RCC 7860 (cell line): Measurements from ENCODE around the gene ACR.
"Not testable (repeated sequence)": the region's sequence is repeated elsewhere in the genome, so short reads cannot be mapped to it uniquely, and the experiment has no call there.

Source experiments
- DNase-seq: peaks from one replicate; pipeline ENCODE4 v3.0.0-alpha.2; 2015; ENCODE audit warnings: low spot score
- FAIRE-seq: peaks from 2 replicates; lab custom pipeline; 2012; peaks lifted over from hg19 to GRCh38; lab: Jason Lieb, UNC

Gene ACR

DNA sequence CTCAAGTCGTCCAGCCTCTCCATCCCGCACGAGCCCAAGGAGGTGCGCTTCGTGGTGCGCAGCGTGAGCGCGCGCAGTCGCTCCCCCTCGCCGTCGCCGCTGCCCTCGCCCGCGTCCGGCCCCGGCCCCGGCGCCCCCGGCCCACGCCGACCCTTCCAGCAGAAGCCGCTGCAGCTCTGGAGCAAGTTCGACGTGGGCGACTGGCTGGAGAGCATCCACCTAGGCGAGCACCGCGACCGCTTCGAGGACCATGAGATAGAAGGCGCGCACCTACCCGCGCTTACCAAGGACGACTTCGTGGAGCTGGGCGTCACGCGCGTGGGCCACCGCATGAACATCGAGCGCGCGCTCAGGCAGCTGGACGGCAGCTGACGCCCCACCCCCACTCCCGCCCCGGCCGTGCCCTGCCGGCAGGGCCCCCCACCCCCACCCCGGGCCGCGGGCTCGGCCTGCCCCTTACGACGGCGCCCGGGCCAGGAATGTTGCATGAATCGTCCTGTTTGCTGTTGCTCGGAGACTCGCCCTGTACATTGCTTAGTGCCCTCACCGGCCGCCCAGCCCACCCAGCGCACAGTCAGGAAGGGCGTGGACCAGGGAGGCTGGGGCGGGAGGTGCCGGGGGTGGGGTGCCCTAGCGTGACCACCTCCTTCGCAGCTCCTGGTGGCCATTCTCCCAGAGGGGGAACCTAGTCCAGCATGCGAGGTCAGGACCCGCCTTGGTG is 6.9 kb upstream of the ACR start:
- no peak for DNase-seq
- no peak for FAIRE-seq

DNA sequence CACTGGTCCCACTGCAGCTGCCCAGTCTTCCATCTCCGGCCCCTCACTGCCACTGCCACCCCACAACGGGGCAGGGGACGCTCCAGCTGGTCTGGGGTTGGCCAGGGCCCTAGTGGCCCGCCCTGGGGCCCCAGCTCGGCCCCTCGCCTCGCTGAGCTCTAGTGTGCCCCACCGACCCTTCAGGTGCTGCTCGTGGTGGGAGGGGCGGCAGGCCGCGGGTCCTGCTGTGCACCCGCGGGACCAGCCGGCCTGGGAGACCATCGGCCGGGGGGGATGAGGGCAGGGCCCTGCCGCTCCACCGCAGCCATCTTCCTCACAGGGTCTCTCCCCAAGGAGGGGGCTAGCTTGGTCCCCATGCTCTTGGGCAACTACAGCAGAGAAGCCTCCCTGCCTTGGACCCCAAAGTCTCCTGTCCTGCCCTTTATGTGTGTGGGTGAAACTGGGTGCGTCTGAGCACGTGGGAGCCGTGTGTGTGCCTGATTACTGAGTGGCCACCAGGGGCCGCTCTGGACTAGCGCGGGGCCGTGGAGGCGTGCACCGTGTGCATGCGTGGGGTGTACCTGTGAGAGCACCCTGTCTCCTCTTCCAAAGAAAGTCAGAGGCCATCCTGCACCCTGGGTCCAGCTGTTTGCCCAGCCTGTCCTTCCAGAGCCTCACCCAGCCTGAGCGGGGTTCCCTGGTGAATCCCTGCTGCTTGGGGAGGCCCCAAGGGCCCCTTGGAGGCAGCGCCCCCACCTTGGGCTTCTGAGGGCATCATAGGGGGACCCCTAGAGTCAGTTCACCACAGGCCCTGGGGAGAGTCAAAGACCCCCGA is 6.0 kb upstream of the ACR start:
- FAIRE-seq (no peak), DNase-seq (no peak)

DNA sequence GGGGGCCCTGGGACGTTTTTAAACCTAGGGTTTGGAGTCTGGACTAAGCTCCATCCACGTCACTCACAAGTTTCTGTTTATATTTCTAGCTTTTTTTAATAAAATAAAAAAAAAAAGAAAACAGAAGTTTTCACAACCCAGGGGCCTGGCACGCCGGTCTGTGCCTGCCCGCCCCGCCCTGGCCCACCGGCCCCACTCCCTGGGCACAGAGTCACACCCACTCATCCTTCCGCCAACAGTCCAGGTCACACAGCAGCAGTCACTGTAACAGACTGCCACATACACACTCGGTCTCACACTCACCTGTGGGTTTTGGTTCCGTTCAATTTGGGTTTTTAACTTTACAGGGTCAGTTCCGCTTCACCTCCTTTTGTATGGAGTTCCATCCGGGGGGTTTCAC is 5.3 kb upstream of the ACR start:
- FAIRE-seq (no peak), DNase-seq (no peak)

DNA sequence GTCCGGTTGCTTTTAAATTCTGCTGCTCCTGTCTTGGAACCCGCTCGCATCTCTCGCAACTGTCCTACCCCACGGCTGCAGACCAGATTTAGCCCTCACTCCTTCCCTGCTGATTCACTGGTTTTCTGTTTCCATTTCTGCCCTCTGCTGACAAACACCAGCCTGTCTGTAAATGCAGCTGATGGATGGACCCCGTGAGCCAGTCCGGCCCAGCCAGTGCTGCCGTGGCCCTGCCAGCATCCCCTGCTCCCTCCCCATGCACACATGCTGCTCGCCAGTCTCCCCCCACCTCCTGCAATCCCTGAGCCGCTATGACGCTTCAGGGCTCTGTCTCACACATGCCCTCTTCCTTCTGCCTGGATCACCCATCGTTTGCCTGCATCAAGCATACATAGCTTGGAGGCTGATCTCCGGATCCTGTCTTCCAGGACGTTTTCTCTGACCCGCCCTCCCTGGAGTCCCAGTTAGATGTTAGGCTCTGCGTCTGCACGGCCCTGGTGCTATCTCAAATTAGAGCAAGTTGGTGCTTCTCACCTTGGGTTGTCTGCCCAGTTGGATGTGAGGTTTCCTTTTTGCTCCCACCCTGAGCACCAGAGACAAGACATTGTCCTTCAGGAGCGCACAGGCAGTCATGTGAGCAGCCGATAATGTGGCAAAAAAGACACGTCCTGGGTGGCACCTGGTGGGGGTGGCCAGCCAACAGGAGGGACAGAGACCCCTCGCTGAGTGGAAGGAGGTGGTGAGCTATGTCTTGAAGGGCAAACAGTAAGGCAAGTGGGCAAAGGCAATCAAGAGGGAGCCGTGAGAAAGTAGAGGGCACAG is 4.3 kb upstream of the ACR start:
- FAIRE-seq = no peak
- no peak for DNase-seq

DNA sequence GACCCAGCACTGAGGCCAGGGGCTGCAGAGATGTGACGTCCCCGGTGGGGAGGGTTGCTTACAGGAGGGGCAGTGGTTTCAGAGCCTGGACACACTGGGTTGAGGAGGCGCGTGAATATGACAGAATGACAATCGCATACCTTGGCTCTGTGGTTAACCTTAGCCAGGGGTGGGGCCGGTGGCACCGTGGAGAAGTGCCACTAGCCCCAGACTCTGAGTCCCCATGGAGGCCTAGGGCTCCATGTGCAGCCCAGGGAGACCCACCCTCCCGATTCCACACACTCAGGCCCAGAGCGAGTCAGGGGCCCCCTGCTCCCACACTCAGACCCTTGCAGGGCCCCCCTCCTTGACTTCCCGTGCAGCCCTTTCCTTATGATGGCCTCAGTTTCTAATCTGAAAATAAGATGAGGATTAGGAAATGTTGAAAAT is 3.6 kb upstream of the ACR start:
- DNase-seq (no peak), FAIRE-seq (no peak)

DNA sequence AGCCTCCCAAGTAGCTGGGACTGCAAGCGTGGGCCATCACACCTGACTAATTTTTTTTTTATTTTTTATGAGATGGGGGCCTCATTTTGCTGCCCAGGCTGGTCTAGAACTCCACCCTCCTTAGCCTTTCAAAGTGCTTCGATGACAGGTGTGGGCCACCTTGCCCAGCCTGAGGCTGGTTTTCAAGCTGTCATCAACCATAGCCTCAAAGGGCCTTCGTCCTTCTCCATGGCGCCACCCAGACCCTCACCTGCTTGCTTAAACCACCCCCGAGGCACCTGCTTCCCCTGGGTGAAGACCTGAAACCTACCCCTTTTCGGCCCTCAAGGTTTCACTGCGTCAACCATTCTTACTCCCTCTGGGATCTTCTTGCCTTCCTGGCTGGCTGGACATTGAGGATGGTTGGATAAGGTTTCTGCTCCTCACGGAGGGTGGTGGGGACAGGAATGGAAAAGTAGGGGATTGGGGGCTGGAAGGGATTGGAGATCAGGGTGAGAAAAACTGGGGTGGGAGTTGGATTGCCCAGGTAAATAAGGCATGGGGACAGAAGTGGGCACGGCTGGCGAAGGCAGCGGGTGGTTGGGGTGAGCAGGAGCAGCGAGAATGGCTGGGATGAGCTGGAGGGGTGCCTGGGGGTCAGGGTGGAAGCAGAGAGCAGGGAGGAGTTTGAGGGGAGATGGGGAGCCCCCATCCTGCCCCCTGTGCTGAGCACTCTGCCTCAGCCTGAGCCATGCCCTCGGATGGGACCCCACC is 2.8 kb upstream of the ACR start:
- no peak for FAIRE-seq

DNA sequence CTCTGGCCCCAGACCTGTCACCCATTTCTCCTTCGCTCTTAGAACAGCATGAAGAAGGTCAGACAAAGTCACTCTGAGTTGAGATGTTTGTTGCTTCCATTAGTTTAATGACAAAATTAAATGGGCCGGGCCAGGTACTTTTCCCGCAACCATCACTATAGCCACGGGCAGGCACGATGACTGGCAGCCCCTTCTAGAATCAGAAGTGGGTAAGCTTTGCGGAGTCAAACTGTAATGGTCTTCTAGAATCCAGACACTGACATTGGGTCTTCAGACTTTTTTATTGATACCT is 2.3 kb upstream of the ACR start:
- DNase-seq (no peak), FAIRE-seq (no peak)

More for the DNA sequence above, 2.8 kb upstream of the ACR start:
- no peak for DNase-seq

DNA sequence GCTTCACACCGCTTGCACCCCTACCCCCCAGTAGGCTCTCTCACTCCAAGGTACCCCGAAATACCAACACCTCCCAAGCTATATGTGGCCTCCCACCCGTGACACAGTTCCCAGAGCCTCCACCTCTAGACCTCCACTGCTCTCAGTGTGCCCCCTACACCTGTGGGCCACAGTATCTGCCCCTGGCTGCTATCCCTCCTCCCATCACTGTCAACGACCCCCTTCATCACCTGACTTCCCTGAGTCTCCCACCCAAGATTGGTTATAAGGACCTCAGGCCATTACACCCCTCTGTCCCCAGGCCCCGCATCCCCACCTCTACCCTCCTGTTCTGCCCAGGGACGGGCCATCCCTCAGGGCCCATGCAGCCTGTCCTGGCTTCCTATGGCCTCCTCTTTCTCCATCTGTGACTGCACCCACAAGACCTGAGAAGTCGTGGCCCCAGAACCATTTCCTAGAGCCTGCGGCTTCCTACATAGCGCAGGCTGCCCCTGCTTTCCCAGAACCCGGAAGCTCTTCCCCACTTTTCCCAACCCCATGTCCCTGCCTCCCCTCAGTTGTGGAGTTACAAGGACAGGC is 734 bp downstream of the ACR start:
- FAIRE-seq = no peak
- DNase-seq = no peak

DNA sequence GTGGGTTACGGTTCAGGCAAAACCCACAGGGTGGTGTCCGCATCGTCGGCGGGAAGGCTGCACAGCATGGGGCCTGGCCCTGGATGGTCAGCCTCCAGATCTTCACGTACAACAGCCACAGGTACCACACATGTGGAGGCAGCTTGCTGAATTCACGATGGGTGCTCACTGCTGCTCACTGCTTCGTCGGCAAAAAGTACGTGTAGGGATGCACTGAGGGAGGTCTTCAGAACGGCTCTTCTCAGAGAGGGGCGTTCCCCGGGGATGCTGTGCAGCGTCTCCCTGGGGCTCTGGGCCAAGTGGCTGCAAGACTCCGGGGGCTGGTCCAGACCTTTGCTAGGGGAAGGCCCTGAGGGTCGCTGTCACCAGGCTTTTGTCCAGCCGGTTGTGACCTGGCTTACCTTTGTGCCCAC is 1.3 kb downstream of the ACR start:
- no peak for DNase-seq
- FAIRE-seq = no peak

DNA sequence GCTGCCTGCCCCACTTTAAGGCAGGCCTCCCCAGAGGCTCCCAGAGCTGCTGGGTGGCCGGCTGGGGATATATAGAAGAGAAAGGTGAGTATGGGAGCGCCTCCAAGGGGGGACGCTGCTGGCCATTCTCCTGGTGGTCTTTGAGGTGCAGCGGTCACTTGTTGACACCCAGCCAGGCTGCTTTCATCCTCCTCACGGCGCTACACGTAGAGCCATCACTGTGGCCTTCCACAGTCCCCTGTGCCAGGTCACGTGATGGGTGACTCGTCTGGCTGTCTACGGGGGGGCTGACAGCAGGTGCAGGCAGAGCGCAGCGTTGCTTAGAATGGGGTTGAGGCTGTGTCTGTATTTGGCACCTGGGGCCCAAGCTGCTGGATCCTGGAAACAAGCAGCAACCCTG is 1.9 kb downstream of the ACR start:
- no peak for FAIRE-seq
- no peak for DNase-seq

DNA sequence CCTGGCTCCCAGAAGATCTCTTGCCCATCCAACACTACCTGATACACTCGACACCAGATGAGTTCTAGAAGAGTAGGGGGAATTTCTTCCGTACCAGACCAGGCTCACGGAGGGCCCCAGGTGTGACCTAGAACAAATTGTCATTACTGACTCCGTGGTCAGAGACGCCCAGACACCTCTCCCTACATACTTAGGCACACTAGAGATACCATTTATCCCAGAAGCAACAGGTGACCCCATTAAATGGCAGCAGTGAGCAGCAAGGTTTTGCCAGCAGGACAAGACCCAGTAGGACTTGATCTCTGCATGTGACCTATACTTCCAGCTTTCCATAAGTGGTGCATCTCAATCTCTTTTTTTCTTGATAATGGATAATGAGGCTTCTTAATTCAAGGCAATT is 2.7 kb downstream of the ACR start:
- FAIRE-seq = not testable (repeated sequence)

DNA sequence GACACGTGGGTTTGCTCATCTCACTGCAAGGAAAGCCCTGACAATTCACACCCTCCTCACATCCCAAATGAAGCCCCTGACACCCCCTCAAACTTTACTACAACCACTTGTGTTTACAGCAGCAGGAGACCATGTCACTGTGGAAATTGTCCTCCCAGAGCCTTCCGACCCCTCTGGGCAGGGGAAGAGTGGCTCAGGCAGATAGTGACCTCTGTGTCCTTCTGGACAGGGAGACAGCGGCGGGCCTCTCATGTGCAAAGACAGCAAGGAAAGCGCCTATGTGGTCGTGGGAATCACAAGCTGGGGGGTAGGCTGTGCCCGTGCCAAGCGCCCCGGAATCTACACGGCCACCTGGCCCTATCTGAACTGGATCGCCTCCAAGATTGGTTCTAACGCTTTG is 6.4 kb downstream of the ACR start:
- not testable (repeated sequence) for DNase-seq, FAIRE-seq

More for the DNA sequence above, 2.7 kb downstream of the ACR start:
- not testable (repeated sequence) for DNase-seq

DNA sequence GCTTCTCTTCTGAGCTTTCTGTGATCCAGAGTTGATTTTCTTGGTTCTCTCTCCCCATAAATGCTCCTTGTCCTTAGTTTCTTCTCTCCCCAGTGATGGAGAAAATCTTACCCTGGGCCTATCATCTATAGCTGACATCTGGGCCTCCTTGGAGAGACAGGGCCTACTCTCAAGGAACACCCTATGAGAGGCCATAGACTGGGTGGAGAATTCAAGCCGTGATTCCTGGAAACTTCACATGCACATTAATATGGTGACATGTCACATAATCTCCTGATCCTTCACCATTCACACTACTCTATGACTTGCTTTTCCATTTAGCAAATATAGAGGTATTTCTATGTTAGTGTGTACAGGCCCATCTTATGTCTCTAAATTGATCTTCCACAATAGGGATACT is 9.5 kb downstream of the ACR start:
- not testable (repeated sequence) for FAIRE-seq, DNase-seq

DNA sequence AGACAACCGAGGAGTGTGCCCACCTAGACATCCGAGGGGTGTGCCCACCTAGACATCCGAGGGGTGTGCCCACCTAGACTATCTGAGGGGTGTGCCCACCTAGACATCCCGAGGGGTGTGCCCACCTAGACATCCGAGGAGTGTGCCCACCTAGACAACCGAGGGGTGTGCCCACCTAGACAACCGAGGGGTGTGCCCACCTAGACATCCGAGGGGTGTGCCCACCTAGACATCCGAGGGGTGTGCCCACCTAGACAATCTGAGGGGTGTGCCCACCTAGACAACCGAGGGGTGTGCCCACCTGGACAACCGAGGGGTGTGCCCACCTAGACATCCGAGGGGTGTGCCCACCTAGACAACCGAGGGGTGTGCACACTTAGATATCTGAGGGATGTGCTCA is 10.6 kb downstream of the ACR start:
- FAIRE-seq, DNase-seq: not testable (repeated sequence)

DNA sequence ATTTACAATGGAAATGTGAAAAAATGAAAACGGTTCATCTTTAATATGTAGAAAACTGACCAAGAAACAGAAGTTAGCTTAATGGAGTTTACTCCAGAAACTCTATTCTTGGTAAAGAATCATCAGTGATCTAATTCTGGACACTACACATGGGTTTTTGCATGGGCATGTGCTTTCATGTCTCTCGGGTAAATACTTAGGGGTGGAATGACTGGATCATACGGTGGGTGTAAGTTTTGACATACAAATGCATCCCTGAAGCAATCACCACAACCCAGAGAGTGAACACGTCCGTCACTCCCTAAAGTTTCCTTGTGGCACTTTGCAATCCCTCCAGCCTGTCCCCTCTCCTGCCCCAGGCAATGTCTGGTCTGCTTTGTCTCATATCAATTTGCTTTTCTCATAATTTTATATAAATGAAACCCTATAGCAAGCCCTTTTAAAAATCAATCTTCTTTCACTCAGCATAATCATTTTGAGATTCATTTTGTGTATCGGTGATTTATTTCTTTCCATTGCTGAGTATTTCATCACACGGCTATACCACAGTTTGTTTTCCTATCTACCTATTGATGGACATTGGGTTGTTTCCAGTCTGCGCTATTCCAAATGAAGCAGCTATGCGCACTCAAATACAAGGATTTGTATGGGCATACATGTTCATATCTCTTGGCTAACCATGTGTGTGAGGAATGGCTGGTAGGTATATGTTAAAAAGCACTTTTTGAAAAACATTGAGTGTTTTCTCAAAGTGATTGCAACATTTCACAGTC is 11.5 kb downstream of the ACR start:
- not testable (repeated sequence) for DNase-seq, FAIRE-seq

DNA sequence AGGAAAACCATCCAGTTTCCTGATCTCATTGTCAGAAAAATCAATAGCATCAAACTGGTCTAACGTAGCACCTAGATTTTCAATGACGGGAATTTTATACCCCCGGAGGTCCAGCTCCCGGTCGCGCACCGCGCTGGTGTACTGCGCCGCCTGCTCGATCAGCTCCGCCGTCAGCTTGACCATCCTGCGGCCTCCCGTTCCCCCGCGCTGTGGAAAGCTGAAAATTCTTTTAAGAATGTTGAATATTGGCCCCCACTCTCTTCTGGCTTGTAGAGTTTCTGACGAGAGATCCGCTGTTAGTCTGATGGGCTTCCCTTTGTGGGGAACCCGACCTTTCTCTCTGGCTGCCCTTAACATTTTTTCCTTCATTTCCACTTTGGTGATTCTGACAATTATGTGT is 17.2 kb downstream of the ACR start:
- FAIRE-seq, DNase-seq: not testable (repeated sequence)

DNA sequence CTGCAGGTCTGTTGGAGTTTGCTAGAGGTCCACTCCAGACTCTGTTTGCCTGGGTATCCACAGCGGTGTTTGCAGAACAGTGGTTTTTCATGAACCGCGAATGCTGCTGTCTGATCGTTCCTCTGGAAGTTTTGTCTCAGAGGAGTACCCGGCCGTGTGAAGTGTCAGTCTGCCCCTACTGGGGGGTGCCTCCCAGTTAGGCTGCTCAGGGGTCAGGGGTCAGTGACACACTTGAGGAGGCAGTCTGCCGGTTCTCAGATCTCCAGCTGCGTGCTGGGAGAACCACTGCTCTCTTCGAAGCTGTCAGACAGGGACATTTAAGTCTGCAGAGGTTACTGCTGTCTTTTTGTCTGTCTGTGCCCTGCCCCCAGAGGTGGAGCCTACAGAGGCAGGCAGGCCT is 18.4 kb downstream of the ACR start:
- not testable (repeated sequence) for DNase-seq, FAIRE-seq

DNA sequence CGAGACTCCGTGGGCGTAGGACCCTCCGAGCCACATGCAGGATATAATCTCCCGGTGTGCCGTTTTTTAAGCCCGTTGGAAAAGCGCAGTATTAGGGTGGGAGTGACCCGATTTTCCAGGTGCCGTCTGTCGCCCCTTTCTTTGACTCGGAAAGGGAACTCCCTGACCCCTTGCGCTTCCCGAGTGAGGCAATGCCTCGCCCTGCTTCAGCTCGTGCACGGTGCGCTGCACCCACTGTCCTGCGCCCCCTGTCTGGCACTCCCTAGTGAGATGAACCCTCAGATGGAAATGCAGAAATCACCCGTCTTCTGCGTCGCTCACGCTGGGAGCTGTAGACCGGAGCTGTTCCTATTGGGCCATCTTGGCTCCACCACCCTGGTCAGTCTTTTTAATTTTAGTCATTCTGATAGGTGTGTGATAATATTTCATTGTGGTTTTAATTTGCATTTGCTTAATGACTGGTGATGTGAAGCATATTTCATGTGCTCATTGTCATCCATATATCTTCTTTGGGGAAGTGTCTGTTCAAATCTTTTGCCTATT is 19.0 kb downstream of the ACR start:
- FAIRE-seq, DNase-seq: not testable (repeated sequence)
